H1 (cell line): ENCODE data around the gene SIPA1L2. TPM values are rescaled to one million over a fixed set of nuclear protein-coding genes. Genes with fewer than 3 reads are reported as not detected.

ENCODE experiments used
- CTCF ChIA-PET: fragments of 300-600 bp; sonication (Branson Sonifier 250); formaldehyde crosslinking; loops from one replicate; lab custom pipeline; 2021; ENCODE audit not compliant: partially characterized antibody; lab: Charles Lee
- POLR2A ChIA-PET: fragments of 300-600 bp; sonication (Branson Sonifier 250); formaldehyde crosslinking; loops from one replicate; lab custom pipeline; 2021; ENCODE audit warnings: inconsistent platforms; ENCODE audit not compliant: partially characterized antibody; lab: Charles Lee
- DNase-seq, 2 experiments: peaks; one replicate each; pipeline versions ENCODE4 v3.0.0 to v3.0.0-alpha.2; 2010 to 2022; ENCODE audit warnings: low spot score in 2 of 2, low read depth in 1 of 2, mixed read lengths in 1 of 2
- FAIRE-seq: peaks from 2 replicates; lab custom pipeline; 2011; peaks lifted over from hg19 to GRCh38; lab: Jason Lieb, UNC
- H2AFZ ChIP-seq: 2 replicates; pipeline ENCODE4 v1.8.1; 2012; ENCODE audit warnings: low read length, inconsistent platforms
- H2AK5ac ChIP-seq: 2 replicates; pipeline ENCODE4 v1.6.1; 2013; ENCODE audit warnings: low read depth, low read length
- H2BK120ac ChIP-seq: replicated peaks from 2 replicates; pipeline ENCODE3; 2013; ENCODE audit warnings: low read depth, low read length, inconsistent platforms
- H2BK12ac ChIP-seq: 2 replicates; pipeline ENCODE4 v1.6.1; 2013; ENCODE audit warnings: low read depth, low read length
- H2BK15ac ChIP-seq: 2 replicates; pipeline ENCODE4 v1.6.1; 2013; ENCODE audit warnings: low read length
- H2BK20ac ChIP-seq: 2 replicates; pipeline ENCODE4 v1.6.1; 2013; ENCODE audit warnings: low read length
- H2BK5ac ChIP-seq: 2 replicates; pipeline ENCODE4 v1.6.1; 2013; ENCODE audit warnings: low read depth, low read length
- H3K14ac ChIP-seq: 2 replicates; pipeline ENCODE4 v1.6.1; 2013; ENCODE audit warnings: inconsistent platforms; ENCODE audit not compliant: insufficient read length
- H3K18ac ChIP-seq: 2 replicates; pipeline ENCODE4 v1.6.1; 2013; ENCODE audit warnings: low read length; ENCODE audit errors: extremely low read depth
- H3K23ac ChIP-seq: 2 replicates; pipeline ENCODE4 v1.6.1; 2013; ENCODE audit warnings: inconsistent platforms; ENCODE audit not compliant: insufficient read length
- H3K23me2 ChIP-seq: 2 replicates; pipeline ENCODE4 v1.6.1; 2013; ENCODE audit warnings: low read depth, low read length
- H3K27ac ChIP-seq: 2 replicates; pipeline ENCODE4 v1.6.1; 2011; ENCODE audit warnings: low read depth, low read length, inconsistent platforms
- H3K27me3 ChIP-seq, 4 experiments: replicated peaks in 1 of 4; 1 replicate in 1 of 4; 2 replicates in 3 of 4; pipeline versions ENCODE4 v1.6.1 to v1.8.1; 2011 to 2013; ENCODE audit warnings: low read length in 3 of 4, mild to moderate bottlenecking in 3 of 4, inconsistent platforms in 2 of 4, mixed read lengths in 2 of 4, moderate library complexity in 1 of 4; ENCODE audit not compliant: control insufficient read depth in 3 of 4, insufficient read depth in 3 of 4; ENCODE audit errors: extremely low read depth in 1 of 4
- H3K36me3 ChIP-seq, 4 experiments: 2 replicates each; pipeline versions ENCODE4 v1.6.1 to v1.8.1; 2011 to 2013; ENCODE audit warnings: mild to moderate bottlenecking in 4 of 4, low read length in 3 of 4, moderate library complexity in 2 of 4, control low read depth in 1 of 4, inconsistent platforms in 1 of 4; ENCODE audit not compliant: insufficient read depth in 4 of 4, control insufficient read depth in 2 of 4
- H3K4ac ChIP-seq: replicated peaks from 2 replicates; pipeline ENCODE3; 2013; ENCODE audit warnings: low read length, low read depth, mixed read lengths, inconsistent platforms; ENCODE audit not compliant: insufficient read length
- H3K4me1 ChIP-seq, 4 experiments: replicated peaks in 1 of 4; 1 replicate in 1 of 4; 2 replicates in 3 of 4; pipeline versions ENCODE4 v1.6.1 to v1.8.1; 2011 to 2013; ENCODE audit warnings: low read length in 3 of 4, inconsistent platforms in 2 of 4, mixed read lengths in 1 of 4; ENCODE audit not compliant: insufficient read depth in 4 of 4, control insufficient read depth in 3 of 4
- H3K4me2 ChIP-seq, 2 experiments: 2 replicates each; pipeline versions ENCODE4 v1.6.1 to v1.8.1; 2011 to 2013; ENCODE audit warnings: low read depth in 2 of 2, low read length in 2 of 2, control low read depth in 1 of 2, inconsistent platforms in 1 of 2, mild to moderate bottlenecking in 1 of 2; ENCODE audit not compliant: insufficient read depth in 1 of 2
- H3K4me3 ChIP-seq, 4 experiments: fragments of 200-600, 300-600 bp in 1 of 4; sonication (generic), shearing (Covaris generic), sonication (Bioruptor Twin) in 1 of 4; 2 replicates each; pipeline versions ENCODE4 v1.5.1 to v1.8.1; 2011 to 2016; ENCODE audit warnings: low read length in 4 of 4, low read depth in 3 of 4, control low read depth in 2 of 4, inconsistent platforms in 2 of 4, mild to moderate bottlenecking in 2 of 4, mixed read lengths in 1 of 4, moderate library complexity in 1 of 4; ENCODE audit not compliant: insufficient read depth in 2 of 4; ENCODE audit errors: extremely low read depth in 1 of 4
- H3K56ac ChIP-seq: replicated peaks from 2 replicates; pipeline ENCODE3; 2013; ENCODE audit warnings: low read depth, mild to moderate bottlenecking, mixed read lengths, low read length, inconsistent platforms; ENCODE audit not compliant: insufficient read length
- H3K79me1 ChIP-seq: 2 replicates; pipeline ENCODE4 v1.6.1; 2013; ENCODE audit warnings: low read depth, low read length, control low read depth
- H3K79me2 ChIP-seq, 2 experiments: 2 replicates each; pipeline versions ENCODE4 v1.6.1 to v1.8.1; 2012 to 2013; ENCODE audit warnings: low read length in 2 of 2, mild to moderate bottlenecking in 2 of 2, inconsistent platforms in 1 of 2; ENCODE audit not compliant: insufficient read depth in 2 of 2, control insufficient read depth in 1 of 2
- H3K9ac ChIP-seq, 4 experiments: replicated peaks in 1 of 4; 1 replicate in 1 of 4; 2 replicates in 3 of 4; pipeline versions ENCODE4 v1.6.1 to v1.8.1; 2011 to 2013; ENCODE audit warnings: low read depth in 3 of 4, low read length in 3 of 4, control low read depth in 2 of 4, mild to moderate bottlenecking in 2 of 4, moderate library complexity in 2 of 4, inconsistent platforms in 1 of 4; ENCODE audit errors: extremely low read depth in 1 of 4
- H3K9me3 ChIP-seq, 2 experiments: 2 replicates each; pipeline versions ENCODE4 v1.6.1 to v1.8.1; 2012 to 2013; ENCODE audit warnings: mild to moderate bottlenecking in 2 of 2, moderate library complexity in 2 of 2, control low read depth in 1 of 2, inconsistent platforms in 1 of 2, low read depth in 1 of 2, low read length in 1 of 2, mixed read lengths in 1 of 2; ENCODE audit not compliant: insufficient read depth in 2 of 2
- H4K20me1 ChIP-seq, 2 experiments: replicated peaks in 1 of 2; 2 replicates each; pipeline versions ENCODE3 to v1.8.1; 2011 to 2013; ENCODE audit warnings: inconsistent platforms in 2 of 2, low read length in 2 of 2, mild to moderate bottlenecking in 1 of 2; ENCODE audit not compliant: insufficient read depth in 2 of 2, control insufficient read depth in 1 of 2
- H4K5ac ChIP-seq: 2 replicates; pipeline ENCODE4 v1.6.1; 2013; ENCODE audit warnings: low read length, low read depth, mixed read lengths, inconsistent platforms; ENCODE audit not compliant: insufficient read length
- H4K8ac ChIP-seq: 2 replicates; pipeline ENCODE4 v1.8.0; 2013; ENCODE audit warnings: mild to moderate bottlenecking, moderate library complexity, low read length, inconsistent platforms; ENCODE audit not compliant: insufficient read depth; ENCODE audit errors: extremely low read depth
- H4K91ac ChIP-seq: replicated peaks from 2 replicates; pipeline ENCODE3; 2013; ENCODE audit warnings: low read length, mixed read lengths, inconsistent platforms; ENCODE audit not compliant: insufficient read length
- MAX ChIP-seq: IDR thresholded peaks from 2 replicates; pipeline ENCODE4 v1.6.1; 2012; ENCODE audit warnings: inconsistent platforms
- WGBS, 2 experiments: shearing (Covaris generic) in 1 of 2; methylation state at CpG; one replicate each; pipeline versions ENCODE4 v1.1.6 to v1.1.7; 2013 to 2015; ENCODE audit warnings: low lambda C conversion rate in 2 of 2, mixed read lengths in 2 of 2, inconsistent platforms in 1 of 2, low coverage in 1 of 2, missing lambda C conversion rate in 1 of 2; ENCODE audit not compliant: insufficient replicate concordance in 2 of 2, insufficient coverage in 1 of 2, insufficient read length in 1 of 2; ENCODE audit errors: extremely low coverage in 1 of 2, missing lambda C conversion rate in 1 of 2; 5-methylcytosine and 5-hydroxymethylcytosine counted together
- polyA plus RNA-seq, 7 experiments: library from polyadenylated mRNA; depleted of rRNA in 3 of 7; stranded (reverse) in 5 of 7; unstranded in 2 of 7; fragments of >200 nt in 5 of 7; fragments of 200-250 nt in 2 of 7; gene quantifications; 1 replicate in 5 of 7; 2 replicates in 1 of 7; 4 replicates in 1 of 7; pipeline versions ENCODE4 v1.2.1 to v1.2.3, GENCODE V29; 2011 to 2013; ENCODE audit warnings: missing spikeins in 2 of 7, mixed read lengths in 2 of 7
- total RNA-seq: library from RNA; stranded (reverse); fragmentation: NEBNext Ultra II Directional; extraction: Animal tissue kit (Norgen Biotek cat#: 25700); gene quantifications from 2 replicates; pipeline ENCODE4 v1.2.1, GENCODE V29; 2021

The SIPA1L2 gene
- total and polyA plus RNA-seq, 2 of the 8 experiments (the other 6 are each of a cell fraction or from before 2014, with no cell fraction given), result 7.7 to 13.2 TPM

GRCh38 chr1:232673256-232673655, 43.3 kb upstream of the SIPA1L2 start:
- Histone ChIP-seq H3K79me2 (no peaks in the 10 kb centered on the region), H3K14ac (no peak overlapping the region), H3K9me3 (no peaks in the 10 kb centered on the region), H3K18ac (no peak overlapping the region), H2AFZ (no peak overlapping the region)
- TF ChIP-seq MAX, result no peak
- TF ChIP-seq, all 59 proteins: peak for 0
- no peak overlapping the region for H3K9ac ChIP-seq
- FAIRE-seq (no peak), DNase-seq (no peak)
- H3K4ac ChIP-seq, result no peak overlapping the region
- H2AK5ac ChIP-seq, result no peak overlapping the region
- no peak overlapping the region for H4K8ac ChIP-seq
- H4K5ac ChIP-seq, result no peak overlapping the region
- no peak overlapping the region for H4K91ac ChIP-seq
- no peak overlapping the region for H3K4me3 ChIP-seq
- no peak overlapping the region for H3K27ac ChIP-seq
- no peaks in the 10 kb centered on the region for H4K20me1 ChIP-seq
- H2BK120ac ChIP-seq, result no peak overlapping the region
- ChIA-PET CTCF (interaction anchor here (0.9 to 1.4 kb wide), 4 partner anchors 11 to 583 kb away, joined by 3 to 6 read pairs (median 4); no protein-coding TSS in a partner anchor), POLR2A (no interaction called here)
- H3K23me2 ChIP-seq, result no peaks in the 10 kb centered on the region
- no peak overlapping the region for H2BK20ac ChIP-seq
- no peak overlapping the region for H3K23ac ChIP-seq
- H2BK15ac ChIP-seq, result no peak overlapping the region
- 92% methylated on average over 6 of the region's 6 CpGs; no CpG with 5 or more reads in 1 of the 2 experiments for WGBS, 2 experiments
- no peaks in the 10 kb centered on the region for H3K79me1 ChIP-seq
- H3K4me1 ChIP-seq, result peaks cover 0 to 3% (median 0%) of the 10 kb centered on the region in 4 experiments; a peak in 1 of 7 replicates
- H3K56ac ChIP-seq, result no peak overlapping the region
- no peaks in the 10 kb centered on the region for H3K36me3 ChIP-seq
- no peak overlapping the region for H2BK5ac ChIP-seq
- no peaks in the 10 kb centered on the region; a peak in 1 of 7 replicates for H3K27me3 ChIP-seq
- no peak overlapping the region for H3K4me2 ChIP-seq
- no peak overlapping the region for H2BK12ac ChIP-seq
